ENCODE results near the gene SNAPC3. TPM values are rescaled to one million over a fixed set of nuclear protein-coding genes. Genes with fewer than 3 reads are reported as not detected.

The SNAPC3 gene
- total and polyA plus RNA-seq, 2 donors (not counting 3 experiments of a cell fraction or from before 2014, with no cell fraction given): 15.2 to 32.6 TPM

DNA sequence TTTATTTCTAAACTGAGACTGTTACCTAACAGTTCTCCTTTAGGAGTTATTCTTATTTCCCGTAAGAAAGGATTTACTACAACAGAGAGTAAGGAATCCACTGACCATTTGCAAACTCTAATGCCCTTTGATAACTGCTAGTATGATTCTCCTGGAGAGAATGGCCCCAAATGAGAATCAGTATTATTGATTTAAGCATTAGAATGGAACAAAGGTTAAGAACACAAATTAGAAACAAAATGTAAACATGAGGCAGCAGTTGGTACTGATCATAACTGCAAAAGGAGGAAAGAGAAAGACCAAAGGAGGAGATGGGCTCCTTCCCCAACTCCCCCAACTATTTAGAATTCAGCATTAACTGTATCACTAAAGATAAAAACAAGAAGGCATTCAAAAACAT is 57.4 kb downstream of the SNAPC3 start:
- H4K20me1 ChIP-seq (replicated peaks; ENCODE audit: control insufficient read depth, extremely low read depth, insufficient read depth, low read length): no peaks in the 10 kb centered on the region
- H3K4me3 ChIP-seq (replicated peaks in 1 of 3; ENCODE audit: insufficient read depth in 1 of 3, low read depth in 1 of 3, low read length in 3 of 3): no peak overlapping the region
- intact Hi-C loops (cut with micrococcal nuclease) (no loop called here), dilution Hi-C loops (cut with MboI; ENCODE audit: extremely low pct_ligation_motif_present, low sequenced_read_pairs) (no loop called here)
- no TSS peak for BruUV-seq (replicated peaks)
- no peaks in the 10 kb centered on the region for H3K9me3 ChIP-seq (replicated peaks; ENCODE audit: control insufficient read depth, insufficient read depth, low read length)
- H3K27me3 ChIP-seq (ENCODE audit: control insufficient read depth in 2 of 2, insufficient read depth in 2 of 2, low read length in 2 of 2): no peaks in the 10 kb centered on the region
- no peaks in the 10 kb centered on the region for H3K9me1 ChIP-seq (replicated peaks; ENCODE audit: control insufficient read depth, extremely low read depth, insufficient read depth, low read length)
- FAIRE-seq (no peak), DNase-seq (ENCODE audit: low read depth, low spot score) (no peak)
- POLR2A ChIA-PET: no interaction called here
- peaks cover 5 to 8% of the 10 kb centered on the region in 2 experiments for H3K36me3 ChIP-seq (ENCODE audit: control insufficient read depth in 2 of 2, extremely low read depth in 1 of 2, insufficient read depth in 2 of 2, low read length in 2 of 2)
- no peaks in the 10 kb centered on the region for H3K79me2 ChIP-seq (ENCODE audit: control insufficient read depth, insufficient read depth, low read length)
- no peak overlapping the region for H2AFZ ChIP-seq (ENCODE audit: low read depth, low read length)
- H3K9ac ChIP-seq (replicated peaks; ENCODE audit: extremely low read depth, insufficient read depth, low read length): no peak overlapping the region
- CTCF ChIA-PET: no interaction called here
- H3K27ac ChIP-seq (ENCODE audit: insufficient read depth, low read depth, low read length): no peak overlapping the region
- no peak overlapping the region for H3K4me2 ChIP-seq (ENCODE audit: insufficient read depth, low read length)
- TF ChIP-seq GATA2 (IDR thresholded peaks at IDR 0.05; ENCODE audit: insufficient read depth, insufficient read length, low read depth, low read length) (no peak), EZH2 (IDR thresholded peaks at IDR 0.05; ENCODE audit: borderline replicate concordance, low read depth, low read length, severe bottlenecking) (no peak)
- no peaks in the 10 kb centered on the region for H3K4me1 ChIP-seq (ENCODE audit: control insufficient read depth, extremely low read depth, insufficient read depth, low read length)

DNA sequence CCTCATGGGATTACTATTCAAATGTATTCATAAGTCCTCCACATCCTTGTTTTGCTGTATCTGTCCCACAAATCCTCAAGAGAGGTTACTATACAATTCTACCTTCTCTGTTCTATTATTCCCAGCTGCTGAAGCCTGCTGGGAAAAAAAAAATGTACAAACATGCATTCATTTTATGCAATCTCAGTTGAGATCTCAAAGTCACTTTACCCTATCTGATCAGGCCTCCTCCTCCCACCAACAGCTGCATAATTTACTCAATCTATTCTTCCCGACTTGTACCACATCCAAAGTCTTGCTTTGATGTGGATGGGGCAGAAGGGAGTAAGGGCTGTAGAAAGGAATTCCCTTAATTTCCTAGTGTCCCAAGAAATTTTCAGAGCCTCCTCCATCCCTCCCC is 59.5 kb downstream of the SNAPC3 start:
- intact Hi-C loops (cut with micrococcal nuclease): no loop called here

More for the DNA sequence above, 59.5 kb downstream of the SNAPC3 start:
- Histone ChIP-seq H4K20me1 (replicated peaks; ENCODE audit: control insufficient read depth, extremely low read depth, insufficient read depth, low read length) (no peaks in the 10 kb centered on the region), H3K4me3 (replicated peaks in 1 of 3; ENCODE audit: insufficient read depth in 1 of 3, low read depth in 1 of 3, low read length in 3 of 3) (no peak overlapping the region), H3K4me1 (ENCODE audit: control insufficient read depth, extremely low read depth, insufficient read depth, low read length) (no peaks in the 10 kb centered on the region), H3K27ac (ENCODE audit: insufficient read depth, low read depth, low read length) (no peak overlapping the region), H3K4me2 (ENCODE audit: insufficient read depth, low read length) (no peak overlapping the region), H3K27me3 (ENCODE audit: control insufficient read depth in 2 of 2, insufficient read depth in 2 of 2, low read length in 2 of 2) (no peaks in the 10 kb centered on the region), H3K79me2 (ENCODE audit: control insufficient read depth, insufficient read depth, low read length) (no peaks in the 10 kb centered on the region), H3K9me3 (replicated peaks; ENCODE audit: control insufficient read depth, insufficient read depth, low read length) (no peaks in the 10 kb centered on the region), H3K9ac (replicated peaks; ENCODE audit: extremely low read depth, insufficient read depth, low read length) (no peak overlapping the region), H3K36me3 (ENCODE audit: control insufficient read depth in 2 of 2, extremely low read depth in 1 of 2, insufficient read depth in 2 of 2, low read length in 2 of 2) (peaks cover 4 to 6% of the 10 kb centered on the region in 2 experiments), H2AFZ (ENCODE audit: low read depth, low read length) (no peak overlapping the region), H3K9me1 (replicated peaks; ENCODE audit: control insufficient read depth, extremely low read depth, insufficient read depth, low read length) (no peaks in the 10 kb centered on the region)
- TF ChIP-seq EZH2 (IDR thresholded peaks at IDR 0.05; ENCODE audit: borderline replicate concordance, low read depth, low read length, severe bottlenecking): no peak
- no peak for TF ChIP-seq POLR2AphosphoS5 (IDR thresholded peaks at IDR 0.05; ENCODE audit: insufficient read depth, low read depth, low read length)
- no peak for TF ChIP-seq GATA2 (IDR thresholded peaks at IDR 0.05; ENCODE audit: insufficient read depth, insufficient read length, low read depth, low read length)
- no peak for TF ChIP-seq JUN (IDR thresholded peaks at IDR 0.05; ENCODE audit: borderline replicate concordance, insufficient read depth, insufficient read length, low read depth)
- TF ChIP-seq, protein P1, sequence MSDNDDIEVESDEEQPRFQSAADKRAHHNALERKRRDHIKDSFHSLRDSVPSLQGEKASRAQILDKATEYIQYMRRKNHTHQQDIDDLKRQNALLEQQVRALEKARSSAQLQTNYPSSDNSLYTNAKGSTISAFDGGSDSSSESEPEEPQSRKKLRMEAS (IDR thresholded peaks at IDR 0.05; ENCODE audit: insufficient read depth, insufficient read length): no peak
- TF ChIP-seq MYC (IDR thresholded peaks at IDR 0.05; ENCODE audit: low read depth, low read length): no peak
- TF ChIP-seq FOS (IDR thresholded peaks at IDR 0.05; ENCODE audit: borderline replicate concordance, insufficient read depth, low read length): no peak
- TF ChIP-seq POLR2A (IDR thresholded peaks at IDR 0.05; ENCODE audit: low read depth, low read length): no peak
- TF ChIP-seq, protein P2, sequence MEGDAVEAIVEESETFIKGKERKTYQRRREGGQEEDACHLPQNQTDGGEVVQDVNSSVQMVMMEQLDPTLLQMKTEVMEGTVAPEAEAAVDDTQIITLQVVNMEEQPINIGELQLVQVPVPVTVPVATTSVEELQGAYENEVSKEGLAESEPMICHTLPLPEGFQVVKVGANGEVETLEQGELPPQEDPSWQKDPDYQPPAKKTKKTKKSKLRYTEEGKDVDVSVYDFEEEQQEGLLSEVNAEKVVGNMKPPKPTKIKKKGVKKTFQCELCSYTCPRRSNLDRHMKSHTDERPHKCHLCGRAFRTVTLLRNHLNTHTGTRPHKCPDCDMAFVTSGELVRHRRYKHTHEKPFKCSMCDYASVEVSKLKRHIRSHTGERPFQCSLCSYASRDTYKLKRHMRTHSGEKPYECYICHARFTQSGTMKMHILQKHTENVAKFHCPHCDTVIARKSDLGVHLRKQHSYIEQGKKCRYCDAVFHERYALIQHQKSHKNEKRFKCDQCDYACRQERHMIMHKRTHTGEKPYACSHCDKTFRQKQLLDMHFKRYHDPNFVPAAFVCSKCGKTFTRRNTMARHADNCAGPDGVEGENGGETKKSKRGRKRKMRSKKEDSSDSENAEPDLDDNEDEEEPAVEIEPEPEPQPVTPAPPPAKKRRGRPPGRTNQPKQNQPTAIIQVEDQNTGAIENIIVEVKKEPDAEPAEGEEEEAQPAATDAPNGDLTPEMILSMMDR (IDR thresholded peaks at IDR 0.05; ENCODE audit: extremely low read depth in 1 of 2, insufficient read depth in 1 of 2, low read depth in 1 of 2, low read length in 2 of 2): no peak
- ChIA-PET POLR2A (no interaction called here), CTCF (interaction anchor here (1.0 kb wide), 1 partner anchor 10 kb away, joined by 3 read pairs; no protein-coding TSS in a partner anchor)
- dilution Hi-C loops (cut with MboI; ENCODE audit: extremely low pct_ligation_motif_present, low sequenced_read_pairs): no loop called here
- DNase-seq (ENCODE audit: low read depth, low spot score) (no peak), FAIRE-seq (no peak)
- no TSS peak for BruUV-seq (replicated peaks)
